ENCODE data around the gene CABCOCO1. TPM values are rescaled to one million over a fixed set of nuclear protein-coding genes. Genes with fewer than 3 reads are reported as not detected.
A peak's percentile ranks its signal among the peaks of the same experiment; 100 is the strongest.

The CABCOCO1 gene
- total and polyA plus RNA-seq, 9 of the 15 experiments (the other 6 are each of a cell fraction or from before 2014, with no cell fraction given), result 0.04 TPM; not detected in 8

DNA sequence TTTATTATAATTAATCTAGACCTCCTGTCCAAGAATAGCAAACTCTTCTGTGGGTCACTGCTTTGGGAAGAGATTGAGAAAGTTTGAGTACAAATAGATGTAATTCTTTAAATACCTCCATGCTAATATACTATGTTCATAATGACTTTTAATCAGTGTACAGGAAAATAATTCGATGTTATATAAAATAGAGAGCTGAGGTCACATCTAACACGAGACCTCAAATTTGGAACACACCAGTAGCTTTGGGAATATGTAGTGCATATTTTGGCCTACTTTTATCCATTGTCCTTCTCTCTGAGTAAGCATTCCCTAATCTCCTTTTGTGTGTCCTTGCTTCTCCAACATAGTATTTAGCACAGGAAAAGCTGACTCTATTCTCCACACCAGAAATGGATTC, 27.3 kb upstream of the CABCOCO1 start:
- no peak for ATAC-seq
- no peaks in the 10 kb centered on the region; a peak in 1 of 5 replicates for H3K27me3 ChIP-seq (ENCODE audit: control insufficient read depth in 2 of 2, insufficient read depth in 2 of 2, low read length in 2 of 2)
- WGBS (ENCODE audit: insufficient coverage, low coverage, missing lambda C conversion rate), result 12% methylated on average over 2 of the region's 2 CpGs
- H3K4me2 ChIP-seq (ENCODE audit: insufficient read depth, low read length), result no peak overlapping the region
- H3K9me3 ChIP-seq (replicated peaks; ENCODE audit: control insufficient read depth, insufficient read depth, low read depth, low read length), result no peaks in the 10 kb centered on the region
- no peaks in the 10 kb centered on the region for H3K36me3 ChIP-seq (ENCODE audit: control insufficient read depth, insufficient read depth, low read length)
- intact Hi-C loops (cut with micrococcal nuclease), result no loop called here
- no peak for DNase-seq (ENCODE audit: extremely low read depth in 1 of 4, low spot score in 3 of 4)
- H2AFZ ChIP-seq (ENCODE audit: low read depth, low read length), result no peak overlapping the region
- TF ChIP-seq ZNF23 (CRISPR knock-in tag; IDR thresholded peaks at IDR 0.05), result no peak
- TF ChIP-seq VEZF1 (CRISPR knock-in tag; IDR thresholded peaks at IDR 0.05), result no peak
- no peak for TF ChIP-seq SAFB2 (IDR thresholded peaks at IDR 0.05; ENCODE audit: borderline replicate concordance, low read depth, low read length, severe bottlenecking)
- H3K9me1 ChIP-seq (ENCODE audit: control insufficient read depth, insufficient read depth, low read length), result no peaks in the 10 kb centered on the region
- no peak overlapping the region for H3K27ac ChIP-seq (ENCODE audit: extremely low read depth, low read depth, low read length)
- H3K79me2 ChIP-seq (ENCODE audit: control insufficient read depth, insufficient read depth, low read length), result no peaks in the 10 kb centered on the region
- FAIRE-seq, result no peak
- ChIA-PET POLR2A (no interaction called here), CTCF (ENCODE audit: low intra/inter-chr PET ratio) (no interaction called here)
- H4K20me1 ChIP-seq (replicated peaks; ENCODE audit: control insufficient read depth, insufficient read depth, low read length), result no peaks in the 10 kb centered on the region
- no TSS peak for BruUV-seq (replicated peaks)
- H3K9ac ChIP-seq (ENCODE audit: insufficient read depth in 1 of 2, low read depth in 2 of 2, low read length in 2 of 2), result no peak overlapping the region
- no peak overlapping the region for H3K4me3 ChIP-seq
- no peaks in the 10 kb centered on the region for H3K4me1 ChIP-seq (replicated peaks in 1 of 2; ENCODE audit: control insufficient read depth in 2 of 2, insufficient read depth in 2 of 2, low read length in 2 of 2)
- in situ Hi-C loops (cut with MboI), result no loop called here

DNA sequence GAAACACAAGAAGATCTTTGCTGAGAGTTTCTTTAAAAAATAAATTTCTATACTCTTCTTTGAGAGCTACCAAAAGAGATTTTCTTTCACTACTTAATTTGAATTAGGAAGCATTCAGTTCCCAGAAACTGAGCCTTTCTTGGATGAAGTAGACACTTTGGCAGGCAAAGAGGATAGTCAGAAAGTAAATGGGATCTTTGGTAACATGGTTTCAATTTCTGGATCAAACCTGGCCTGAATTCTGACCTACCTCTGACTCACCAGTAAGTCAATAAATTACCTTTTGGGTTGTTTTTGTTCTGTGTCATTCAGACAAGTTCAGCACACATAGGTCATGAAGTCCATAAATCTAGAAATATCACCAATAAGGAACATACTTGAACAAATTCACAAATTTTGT, 26.8 kb upstream of the CABCOCO1 start:
- Histone ChIP-seq H3K27ac (ENCODE audit: extremely low read depth, low read depth, low read length) (no peak overlapping the region), H3K36me3 (ENCODE audit: control insufficient read depth, insufficient read depth, low read length) (no peaks in the 10 kb centered on the region), H2AFZ (ENCODE audit: low read depth, low read length) (no peak overlapping the region), H3K27me3 (ENCODE audit: control insufficient read depth in 2 of 2, insufficient read depth in 2 of 2, low read length in 2 of 2) (no peaks in the 10 kb centered on the region; a peak in 1 of 5 replicates), H3K9me3 (replicated peaks; ENCODE audit: control insufficient read depth, insufficient read depth, low read depth, low read length) (no peaks in the 10 kb centered on the region), H3K9ac (ENCODE audit: insufficient read depth in 1 of 2, low read depth in 2 of 2, low read length in 2 of 2) (no peak overlapping the region), H3K4me3 (no peak overlapping the region), H3K4me2 (ENCODE audit: insufficient read depth, low read length) (no peak overlapping the region), H4K20me1 (replicated peaks; ENCODE audit: control insufficient read depth, insufficient read depth, low read length) (no peaks in the 10 kb centered on the region), H3K79me2 (ENCODE audit: control insufficient read depth, insufficient read depth, low read length) (no peaks in the 10 kb centered on the region), H3K4me1 (replicated peaks in 1 of 2; ENCODE audit: control insufficient read depth in 2 of 2, insufficient read depth in 2 of 2, low read length in 2 of 2) (no peaks in the 10 kb centered on the region), H3K9me1 (ENCODE audit: control insufficient read depth, insufficient read depth, low read length) (no peaks in the 10 kb centered on the region)
- FAIRE-seq (no peak), ATAC-seq (no peak), DNase-seq (ENCODE audit: extremely low read depth in 1 of 4, low spot score in 3 of 4) (no peak)
- intact Hi-C loops (cut with micrococcal nuclease), result no loop called here
- no peak for TF ChIP-seq DLX4 (CRISPR knock-in tag; IDR thresholded peaks at IDR 0.05)
- peak; percentile 14 for TF ChIP-seq MEIS2 (IDR thresholded peaks at IDR 0.05; ENCODE audit: partially characterized antibody)
- BruUV-seq (replicated peaks), result no TSS peak
- CTCF ChIA-PET (ENCODE audit: low intra/inter-chr PET ratio), result no interaction called here
- in situ Hi-C loops (cut with MboI), result no loop called here
- POLR2A ChIA-PET, result no interaction called here

Data from K562 (cell line).